ENCODE measurements around the gene WDR59.
A peak's percentile ranks its signal among the peaks of the same experiment; 100 is the strongest.
"Not testable (repeated sequence)": the region's sequence is repeated elsewhere in the genome, so short reads cannot be mapped to it uniquely, and the experiment has no call there.

The WDR59 gene

GRCh38 chr16:75026892-75027391 is 42.0 kb upstream of the WDR59 start:
- no peak for TF ChIP-seq POLR2A (IDR thresholded peaks at IDR 0.05; ENCODE audit: extremely low read depth, insufficient read length)
- TF ChIP-seq MYC (IDR thresholded peaks at IDR 0.05; ENCODE audit: low read depth, low read length): no peak
- TF ChIP-seq CTCF (IDR thresholded peaks at IDR 0.05; ENCODE audit: low read depth, low read length): no peak
- no peak for TF ChIP-seq MAX (IDR thresholded peaks at IDR 0.05; ENCODE audit: low read depth, low read length)
- DNase-seq (ENCODE audit: low read depth): no peak
- no peak overlapping the region for H3K4me3 ChIP-seq (ENCODE audit: low read depth, low read length)

- DNase-seq (ENCODE audit: low read depth): not testable (repeated sequence)
Observed at GRCh38 chr16:75026239-75026891, 41.4 kb upstream of the WDR59 start.

GRCh38 chr16:75025761-75026160 is 40.8 kb upstream of the WDR59 start:
- no peak overlapping the region for H3K4me3 ChIP-seq (ENCODE audit: low read depth, low read length)
- TF ChIP-seq POLR2A (IDR thresholded peaks at IDR 0.05; ENCODE audit: extremely low read depth, insufficient read length): no peak
- DNase-seq (ENCODE audit: low read depth): no peak

More at GRCh38 chr16:75026239-75026891, 41.4 kb upstream of the WDR59 start:
- H3K4me3 ChIP-seq (ENCODE audit: low read depth, low read length): not testable (repeated sequence)

GRCh38 chr16:75024594-75024993 is 39.7 kb upstream of the WDR59 start:
- no peak overlapping the region for H3K4me3 ChIP-seq (ENCODE audit: low read depth, low read length)
- no peak for TF ChIP-seq CTCF (IDR thresholded peaks at IDR 0.05; ENCODE audit: low read depth, low read length)
- no peak for TF ChIP-seq POLR2A (IDR thresholded peaks at IDR 0.05; ENCODE audit: extremely low read depth, insufficient read length)
- no peak for TF ChIP-seq MYC (IDR thresholded peaks at IDR 0.05; ENCODE audit: low read depth, low read length)
- no peak for TF ChIP-seq MAX (IDR thresholded peaks at IDR 0.05; ENCODE audit: low read depth, low read length)
- peak; percentile 47 for DNase-seq (ENCODE audit: low read depth)

- DNase-seq (ENCODE audit: low read depth): no peak
- TF ChIP-seq MYC (IDR thresholded peaks at IDR 0.05; ENCODE audit: low read depth, low read length) (no peak), POLR2A (IDR thresholded peaks at IDR 0.05; ENCODE audit: extremely low read depth, insufficient read length) (no peak), CTCF (IDR thresholded peaks at IDR 0.05; ENCODE audit: low read depth, low read length) (no peak), MAX (IDR thresholded peaks at IDR 0.05; ENCODE audit: low read depth, low read length) (no peak)
- no peak overlapping the region for H3K4me3 ChIP-seq (ENCODE audit: low read depth, low read length)
Observed at GRCh38 chr16:75024182-75024581, 39.3 kb upstream of the WDR59 start.

GRCh38 chr16:75023009-75023408 is 38.1 kb upstream of the WDR59 start:
- TF ChIP-seq MAX (IDR thresholded peaks at IDR 0.05; ENCODE audit: low read depth, low read length) (no peak), CTCF (IDR thresholded peaks at IDR 0.05; ENCODE audit: low read depth, low read length) (no peak), MYC (IDR thresholded peaks at IDR 0.05; ENCODE audit: low read depth, low read length) (no peak), POLR2A (IDR thresholded peaks at IDR 0.05; ENCODE audit: extremely low read depth, insufficient read length) (no peak)
- no peak for DNase-seq (ENCODE audit: low read depth)

GRCh38 chr16:75022567-75022966 is 37.6 kb upstream of the WDR59 start:
- no peak for DNase-seq (ENCODE audit: low read depth)
- H3K4me3 ChIP-seq (ENCODE audit: low read depth, low read length): no peak overlapping the region
- TF ChIP-seq MYC (IDR thresholded peaks at IDR 0.05; ENCODE audit: low read depth, low read length) (no peak), POLR2A (IDR thresholded peaks at IDR 0.05; ENCODE audit: extremely low read depth, insufficient read length) (no peak), CTCF (IDR thresholded peaks at IDR 0.05; ENCODE audit: low read depth, low read length) (no peak), MAX (IDR thresholded peaks at IDR 0.05; ENCODE audit: low read depth, low read length) (no peak)

More at GRCh38 chr16:75023009-75023408, 38.1 kb upstream of the WDR59 start:
- H3K4me3 ChIP-seq (ENCODE audit: low read depth, low read length): no peak overlapping the region

Data from NB4 (cell line).